ENCODE results near the gene PPM1L.
"Not testable (repeated sequence)": the region's sequence is repeated elsewhere in the genome, so short reads cannot be mapped to it uniquely, and the experiment has no call there.

Gene PPM1L

GRCh38 chr3:160941885-160942494 is 186.0 kb downstream of the PPM1L start:
- no peak for DNase-seq

- no peak for DNase-seq
Observed at GRCh38 chr3:160943996-160944395, 188.0 kb downstream of the PPM1L start.

- no peak for DNase-seq
Observed at GRCh38 chr3:160945336-160945735, 189.3 kb downstream of the PPM1L start.

- no peak for DNase-seq
Observed at GRCh38 chr3:160948273-160948672, 192.2 kb downstream of the PPM1L start.

GRCh38 chr3:160949460-160949859 is 193.4 kb downstream of the PPM1L start:
- DNase-seq: no peak

GRCh38 chr3:160950542-160950941 is 194.5 kb downstream of the PPM1L start:
- no peak for DNase-seq

- DNase-seq: no peak
Observed at GRCh38 chr3:160950954-160951353, 194.9 kb downstream of the PPM1L start.

- DNase-seq: no peak
Observed at GRCh38 chr3:160951642-160952487, 195.8 kb downstream of the PPM1L start.

- no peak for DNase-seq
Observed at GRCh38 chr3:160953686-160954085, 197.7 kb downstream of the PPM1L start.

GRCh38 chr3:160956785-160957184 is 200.8 kb downstream of the PPM1L start:
- no peak for DNase-seq

- no peak for DNase-seq
Observed at GRCh38 chr3:160960568-160960967, 204.5 kb downstream of the PPM1L start.

GRCh38 chr3:160963949-160964348 is 207.9 kb downstream of the PPM1L start:
- no peak for DNase-seq

GRCh38 chr3:160968761-160969160 is 212.7 kb downstream of the PPM1L start:
- DNase-seq: no peak

- DNase-seq: no peak
Observed at GRCh38 chr3:160973067-160973809, 217.2 kb downstream of the PPM1L start.

GRCh38 chr3:160977773-160978172 is 221.7 kb downstream of the PPM1L start:
- DNase-seq: no peak

- DNase-seq: no peak
Observed at GRCh38 chr3:160980740-160981139, 224.7 kb downstream of the PPM1L start.

GRCh38 chr3:160981217-160981938 is 225.3 kb downstream of the PPM1L start:
- DNase-seq: no peak

GRCh38 chr3:160982491-160982890 is 226.5 kb downstream of the PPM1L start:
- no peak for DNase-seq

GRCh38 chr3:160983900-160984299 is 227.9 kb downstream of the PPM1L start:
- not testable (repeated sequence) for DNase-seq

- no peak for DNase-seq
Observed at GRCh38 chr3:160986069-160986468, 230.0 kb downstream of the PPM1L start.

- DNase-seq: no peak
Observed at GRCh38 chr3:160987982-160988964, 232.2 kb downstream of the PPM1L start.

GRCh38 chr3:160990446-160990845 is 234.4 kb downstream of the PPM1L start:
- DNase-seq: no peak
